Tibial nerve (tissue), 4 donors: Measurements from ENCODE around the gene TGFB3. TPM values are rescaled to one million over a fixed set of nuclear protein-coding genes. Genes with fewer than 3 reads are reported as not detected.

ENCODE experiments used
- DNase-seq, 2 donors: peaks; one replicate each; pipeline ENCODE4 v3.0.0-alpha.2; 2019; ENCODE audit warnings: low spot score in 2 of 2
- H3K27ac ChIP-seq, 4 donors: fragments of 200-600 bp; sonication (generic) in 3 of 4; one replicate each; pipeline ENCODE4 v1.5.1; 2017 to 2019; ENCODE audit warnings: mild to moderate bottlenecking in 1 of 4
- H3K27me3 ChIP-seq, 2 donors: fragments of 200-600 bp; sonication (generic) in 1 of 2; one replicate each; pipeline versions ENCODE4 v1.5.1 to v1.6.0; 2017 to 2019
- H3K36me3 ChIP-seq, 3 donors: fragments of 200-600 bp; sonication (generic); one replicate each; pipeline ENCODE4 v1.5.1; 2018 to 2019
- H3K4me1 ChIP-seq, 4 donors: fragments of 200-600 bp; sonication (generic) in 3 of 4; one replicate each; pipeline ENCODE4 v1.5.1; 2017 to 2019
- H3K4me3 ChIP-seq, 4 donors: fragments of 200-600 bp; sonication (generic) in 3 of 4; one replicate each; pipeline ENCODE4 v1.5.1; 2017 to 2019; ENCODE audit warnings: mild to moderate bottlenecking in 1 of 4, moderate library complexity in 1 of 4
- H3K9me3 ChIP-seq, 4 donors: fragments of 200-600 bp; sonication (generic) in 3 of 4; one replicate each; pipeline ENCODE4 v1.5.1; 2017 to 2019
- EP300 ChIP-seq, 2 donors: sonication (generic); formaldehyde crosslinking; IDR thresholded peaks; one replicate each; pipeline ENCODE4 v1.6.1; 2017; ENCODE audit warnings: antibody characterized with exemption in 2 of 2, mild to moderate bottlenecking in 1 of 2
- POLR2A ChIP-seq, 2 donors: fragments of 450-650 bp; IDR thresholded peaks; one replicate each; pipeline ENCODE4 v1.6.1; 2017; ENCODE audit warnings: antibody characterized with exemption in 2 of 2, mild to moderate bottlenecking in 2 of 2, moderate library complexity in 2 of 2
- WGBS, 2 donors: methylation state at CpG; one replicate each; pipeline ENCODE4 v1.1.5; 2018; 5-methylcytosine and 5-hydroxymethylcytosine counted together
- total RNA-seq, 4 donors: library from RNA; depleted of rRNA; stranded (reverse); fragments of >200 nt; gene quantifications; one replicate each; pipeline ENCODE4 v1.1.0, GENCODE V29; 2016
- TF ChIP-seq, protein P1 (sequence below), 5 experiments: fragments of 200-600 bp in 3 of 5; fragments of 450-650 bp in 2 of 5; sonication (generic) in 3 of 5; IDR thresholded peaks; one replicate each; pipeline ENCODE4 v1.5.1; 2016 to 2019; ENCODE audit warnings: antibody characterized with exemption in 5 of 5, mild to moderate bottlenecking in 3 of 5, moderate library complexity in 2 of 5

The TGFB3 gene
- total RNA-seq, 4 donors from 2014 or later: 3.1 to 10.0 (median 5.6) TPM

DNA sequence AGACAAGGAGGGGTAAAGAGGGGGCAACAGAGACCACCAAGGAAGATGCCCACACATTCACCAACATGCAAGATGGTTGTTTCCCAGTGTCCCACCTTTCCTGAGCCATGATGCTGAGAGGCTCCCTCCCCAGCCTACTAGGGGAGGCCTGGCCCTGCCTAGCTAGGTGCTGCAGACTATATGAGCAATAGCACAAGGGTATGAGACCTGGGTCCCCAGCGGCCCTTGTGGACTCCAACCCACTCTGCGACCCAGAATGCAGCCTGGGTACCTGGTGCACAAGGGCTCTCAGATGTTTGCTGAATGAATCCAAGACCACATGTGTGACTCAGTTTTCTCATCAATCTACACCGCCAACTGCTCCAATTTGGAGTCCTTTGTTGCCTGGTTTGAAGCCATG is 13.9 kb downstream of the TGFB3 start:
- Histone ChIP-seq H3K4me3 (no peak overlapping the region), H3K36me3 (peaks cover 0 to 49% (median 0%) of the 10 kb centered on the region in 3 donors), H3K27me3 (no peaks in the 10 kb centered on the region), H3K9me3 (no peaks in the 10 kb centered on the region), H3K4me1 (peaks cover 0 to 21% (median 0%) of the 10 kb centered on the region in 4 donors), H3K27ac (peak overlapping the region in 1 of 4 donors; percentile 61)
- DNase-seq: no peak
- TF ChIP-seq, protein P1, sequence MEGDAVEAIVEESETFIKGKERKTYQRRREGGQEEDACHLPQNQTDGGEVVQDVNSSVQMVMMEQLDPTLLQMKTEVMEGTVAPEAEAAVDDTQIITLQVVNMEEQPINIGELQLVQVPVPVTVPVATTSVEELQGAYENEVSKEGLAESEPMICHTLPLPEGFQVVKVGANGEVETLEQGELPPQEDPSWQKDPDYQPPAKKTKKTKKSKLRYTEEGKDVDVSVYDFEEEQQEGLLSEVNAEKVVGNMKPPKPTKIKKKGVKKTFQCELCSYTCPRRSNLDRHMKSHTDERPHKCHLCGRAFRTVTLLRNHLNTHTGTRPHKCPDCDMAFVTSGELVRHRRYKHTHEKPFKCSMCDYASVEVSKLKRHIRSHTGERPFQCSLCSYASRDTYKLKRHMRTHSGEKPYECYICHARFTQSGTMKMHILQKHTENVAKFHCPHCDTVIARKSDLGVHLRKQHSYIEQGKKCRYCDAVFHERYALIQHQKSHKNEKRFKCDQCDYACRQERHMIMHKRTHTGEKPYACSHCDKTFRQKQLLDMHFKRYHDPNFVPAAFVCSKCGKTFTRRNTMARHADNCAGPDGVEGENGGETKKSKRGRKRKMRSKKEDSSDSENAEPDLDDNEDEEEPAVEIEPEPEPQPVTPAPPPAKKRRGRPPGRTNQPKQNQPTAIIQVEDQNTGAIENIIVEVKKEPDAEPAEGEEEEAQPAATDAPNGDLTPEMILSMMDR (IDR thresholded peaks at IDR 0.05): no peak
- TF ChIP-seq POLR2A (IDR thresholded peaks at IDR 0.05): no peak
- no peak for TF ChIP-seq EP300 (IDR thresholded peaks at IDR 0.05)
- WGBS, 2 donors: 95 to 96% methylated on average over 2 to 3 of the region's 3 CpGs

DNA sequence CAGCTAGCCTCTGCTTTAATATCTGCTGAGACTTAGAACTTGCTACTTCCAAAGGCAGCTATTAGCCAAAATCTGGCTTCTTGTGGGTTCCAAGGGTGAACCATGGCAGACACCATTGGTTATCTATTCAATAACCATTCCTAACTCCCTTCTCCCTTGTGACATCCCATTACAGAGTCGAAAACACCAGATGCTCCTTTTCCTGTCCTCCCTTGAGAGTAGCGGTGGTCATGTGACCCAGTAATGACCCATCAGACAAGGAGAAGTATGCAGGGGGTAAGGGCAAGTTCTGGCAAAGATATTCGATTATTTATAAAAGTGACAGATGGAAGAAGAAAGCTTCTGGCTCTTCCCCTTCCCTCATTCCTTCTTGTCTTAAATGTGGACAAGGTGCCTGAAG is 20.1 kb downstream of the TGFB3 start:
- H3K4me1 ChIP-seq: no peaks in the 10 kb centered on the region
- TF ChIP-seq EP300 (IDR thresholded peaks at IDR 0.05): no peak
- TF ChIP-seq, protein P1 (IDR thresholded peaks at IDR 0.05): no peak
- TF ChIP-seq POLR2A (IDR thresholded peaks at IDR 0.05): no peak
- H3K27me3 ChIP-seq: no peaks in the 10 kb centered on the region
- H3K27ac ChIP-seq: no peak overlapping the region
- 68 to 73% methylated on average over 3 of the region's 3 CpGs for WGBS, 2 donors
- DNase-seq: no peak
- H3K36me3 ChIP-seq: peaks cover 0 to 72% (median 0%) of the 10 kb centered on the region in 3 donors
- no peaks in the 10 kb centered on the region for H3K9me3 ChIP-seq
- no peak overlapping the region for H3K4me3 ChIP-seq

DNA sequence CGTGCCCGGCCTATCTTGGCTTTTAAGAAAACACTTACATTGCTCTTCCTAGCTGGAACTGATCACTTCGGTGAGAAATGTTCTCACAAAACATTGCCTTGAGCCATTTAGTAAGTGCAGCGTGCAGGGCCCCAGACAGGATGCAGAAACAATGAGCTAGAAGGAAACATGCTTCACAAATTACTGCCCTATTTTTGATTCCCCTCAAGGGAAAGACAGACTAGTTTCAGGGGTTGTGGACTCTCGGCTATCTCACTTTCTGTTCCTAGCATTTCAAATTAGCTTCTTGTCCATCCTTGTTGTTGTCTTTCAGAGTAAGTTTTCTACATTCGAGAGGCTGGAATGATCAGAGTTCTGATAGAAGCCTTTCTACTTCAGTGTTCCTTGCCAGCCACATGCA is 21.6 kb downstream of the TGFB3 start:
- no peak overlapping the region for H3K27ac ChIP-seq
- no peak for DNase-seq
- no peaks in the 10 kb centered on the region for H3K27me3 ChIP-seq
- no peaks in the 10 kb centered on the region for H3K4me1 ChIP-seq
- WGBS, 2 donors: 51 to 61% methylated on average over 6 of the region's 6 CpGs
- peaks cover 0 to 67% (median 0%) of the 10 kb centered on the region in 3 donors for H3K36me3 ChIP-seq
- TF ChIP-seq EP300 (IDR thresholded peaks at IDR 0.05) (no peak), POLR2A (IDR thresholded peaks at IDR 0.05) (no peak)
- TF ChIP-seq, protein P1 (IDR thresholded peaks at IDR 0.05): no peak
- H3K9me3 ChIP-seq: no peaks in the 10 kb centered on the region
- no peak overlapping the region for H3K4me3 ChIP-seq

DNA sequence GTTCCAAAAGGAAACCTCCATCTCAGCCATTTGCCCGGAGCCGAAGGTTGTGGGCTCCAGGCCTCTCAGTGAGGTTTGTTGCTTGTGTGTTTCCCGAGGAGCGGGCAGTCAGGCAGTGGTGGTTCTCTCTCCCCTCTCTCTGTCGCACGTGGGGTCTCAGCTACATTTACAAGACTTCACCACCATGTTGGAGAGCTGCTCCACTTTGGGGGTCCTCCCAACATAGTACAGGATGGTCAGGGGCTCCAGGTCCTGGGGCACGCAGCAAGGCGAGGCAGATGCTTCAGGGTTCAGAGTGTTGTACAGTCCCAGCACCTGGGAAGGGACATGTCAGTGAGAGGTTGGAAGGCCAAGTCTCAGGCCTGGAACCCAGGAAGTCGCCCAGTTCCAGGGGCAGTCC is 22.8 kb downstream of the TGFB3 start:
- H3K27ac ChIP-seq: no peak overlapping the region
- H3K4me1 ChIP-seq: no peaks in the 10 kb centered on the region
- TF ChIP-seq POLR2A (IDR thresholded peaks at IDR 0.05) (no peak), EP300 (IDR thresholded peaks at IDR 0.05) (no peak)
- TF ChIP-seq, protein P1 (IDR thresholded peaks at IDR 0.05): no peak
- DNase-seq: no peak
- no peak overlapping the region for H3K4me3 ChIP-seq
- peaks cover 0 to 65% (median 0%) of the 10 kb centered on the region in 3 donors for H3K36me3 ChIP-seq
- no peaks in the 10 kb centered on the region for H3K27me3 ChIP-seq
- 94 to 97% methylated on average over 9 of the region's 9 CpGs for WGBS, 2 donors
- no peaks in the 10 kb centered on the region for H3K9me3 ChIP-seq

DNA sequence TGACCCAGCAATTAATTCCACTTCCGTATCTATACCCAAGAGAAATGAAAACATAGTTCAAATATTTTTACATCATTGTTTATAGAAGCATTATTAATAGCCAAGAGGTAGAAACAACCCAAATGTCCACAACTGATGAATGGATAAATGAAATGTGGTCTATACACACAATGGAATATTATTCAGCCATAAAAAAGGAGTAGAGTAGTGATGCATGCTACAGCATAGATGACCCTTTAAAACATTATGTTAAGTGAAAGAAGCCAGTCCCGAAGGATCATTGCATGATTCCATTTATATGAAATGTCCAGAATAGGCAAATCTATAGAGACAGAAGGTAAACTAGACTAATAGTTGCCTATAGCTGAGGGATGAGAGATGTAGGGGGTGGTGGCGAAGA is 29.3 kb downstream of the TGFB3 start:
- Histone ChIP-seq H3K27ac (no peak overlapping the region), H3K4me1 (no peaks in the 10 kb centered on the region), H3K27me3 (no peaks in the 10 kb centered on the region), H3K4me3 (no peak overlapping the region), H3K9me3 (no peaks in the 10 kb centered on the region), H3K36me3 (peaks cover 0 to 7% (median 0%) of the 10 kb centered on the region in 3 donors)
- 89 to 90% methylated on average over 3 of the region's 3 CpGs for WGBS, 2 donors
- TF ChIP-seq POLR2A (IDR thresholded peaks at IDR 0.05) (no peak), EP300 (IDR thresholded peaks at IDR 0.05) (no peak)
- TF ChIP-seq, protein P1 (IDR thresholded peaks at IDR 0.05): no peak
- no peak for DNase-seq
